Measurements from ENCODE around the gene OR10K1. TPM values are rescaled to one million over a fixed set of nuclear protein-coding genes. Genes with fewer than 3 reads are reported as not detected.

OR10K1 gene
- total RNA-seq, 2 experiments from 2014 or later: not detected

DNA sequence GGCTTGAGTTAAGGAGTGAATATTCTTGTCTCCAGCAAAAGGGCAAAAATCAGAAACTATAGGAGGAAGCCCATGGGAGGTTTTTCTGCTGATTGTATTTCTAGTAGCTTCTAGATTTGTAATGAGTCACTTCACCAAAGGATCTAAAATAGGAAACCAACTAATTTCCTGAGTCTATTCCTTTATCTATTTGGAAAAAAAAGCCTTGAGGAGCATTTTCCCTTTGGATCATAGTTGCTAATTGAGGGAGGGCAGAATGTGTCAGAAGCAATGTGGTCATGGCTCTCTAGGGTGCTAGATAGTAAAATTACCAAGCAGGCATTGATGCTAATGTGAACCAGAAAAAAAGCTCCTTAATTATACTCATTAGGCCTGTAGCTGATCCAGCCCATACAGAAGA, 10.3 kb downstream of the OR10K1 start, which contains the start of gene OR10R2:
Gene OR10R2 (plus strand): TSS at position 301 of the 400 bp plus-strand sequence. CDS start 106 bp downstream, outside the sequence.
- Mint-ChIP-seq H3K27me3 (peaks cover 4% of the 10 kb centered on the region), H3K4me3 (no peak within 1 kb of the TSS), H3K27ac (no peak within 1 kb of the TSS), H3K36me3 (ENCODE audit: low read depth) (no peaks in the 10 kb centered on the region), H3K9me3 (ENCODE audit: low read depth) (no peaks in the 10 kb centered on the region), H3K4me1 (no peaks in the 10 kb centered on the region)
- ATAC-seq: no peak
- POLR2A ChIA-PET: no interaction called here
- CTCF ChIA-PET: no interaction called here
- intact Hi-C loops (cut with DNase I, micrococcal nuclease): no loop called here
- DNase-seq: no peak

- ATAC-seq (no peak), DNase-seq (no peak)
- no peak overlapping the region for H3K4me3 Mint-ChIP-seq
- H3K27ac Mint-ChIP-seq: no peak overlapping the region
- no peaks in the 10 kb centered on the region for H3K9me3 Mint-ChIP-seq (ENCODE audit: low read depth)
- intact Hi-C loops (cut with DNase I, micrococcal nuclease): no loop called here
- H3K4me1 Mint-ChIP-seq: no peaks in the 10 kb centered on the region
- ChIA-PET POLR2A (no interaction called here), CTCF (interaction anchor here (0.6 to 0.8 kb wide), 3 partner anchors 22 to 921 kb away, joined by 3 read pairs; no protein-coding TSS in a partner anchor)
- H3K27me3 Mint-ChIP-seq: peaks cover 4% of the 10 kb centered on the region
- H3K36me3 Mint-ChIP-seq (ENCODE audit: low read depth): no peaks in the 10 kb centered on the region
These were observed 23.8 kb downstream of the OR10K1 start for GRCh38 chr1:158485455-158485854.

GRCh38 chr1:158491316-158491715, 29.7 kb downstream of the OR10K1 start:
- ATAC-seq (no peak), DNase-seq (no peak)
- ChIA-PET CTCF (no interaction called here), POLR2A (no interaction called here)
- Mint-ChIP-seq H3K9me3 (ENCODE audit: low read depth) (no peaks in the 10 kb centered on the region), H3K4me3 (no peak overlapping the region), H3K4me1 (no peaks in the 10 kb centered on the region), H3K36me3 (ENCODE audit: low read depth) (no peaks in the 10 kb centered on the region), H3K27me3 (peaks cover 8% of the 10 kb centered on the region), H3K27ac (no peak overlapping the region)
- intact Hi-C loops (cut with DNase I, micrococcal nuclease): no loop called here

DNA sequence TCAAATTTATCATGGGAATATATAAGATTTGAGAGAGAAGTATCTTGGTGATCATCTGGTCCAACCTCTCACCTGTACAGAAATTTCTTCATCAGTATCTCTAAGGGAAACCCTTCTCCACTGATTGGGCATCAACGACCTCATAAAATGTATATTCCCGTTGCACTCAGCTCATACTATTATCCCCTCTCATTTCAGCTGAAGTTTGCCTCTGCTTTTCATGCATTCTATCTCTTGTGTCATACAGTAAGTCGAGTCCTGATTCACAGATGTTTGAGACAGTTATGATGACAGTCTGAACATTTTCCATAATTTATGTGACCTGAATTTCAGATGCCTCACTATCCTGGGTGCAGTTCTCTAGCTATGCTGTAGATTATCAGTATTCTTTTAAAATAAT, 31.4 kb downstream of the OR10K1 start:
- no peaks in the 10 kb centered on the region for H3K4me1 Mint-ChIP-seq
- H3K27me3 Mint-ChIP-seq: peaks cover 9% of the 10 kb centered on the region
- H3K27ac Mint-ChIP-seq: no peak overlapping the region
- ATAC-seq (no peak), DNase-seq (no peak)
- intact Hi-C loops (cut with DNase I, micrococcal nuclease): no loop called here
- H3K9me3 Mint-ChIP-seq (ENCODE audit: low read depth): no peaks in the 10 kb centered on the region
- POLR2A ChIA-PET: no interaction called here
- no peaks in the 10 kb centered on the region for H3K36me3 Mint-ChIP-seq (ENCODE audit: low read depth)
- no peak overlapping the region for H3K4me3 Mint-ChIP-seq
- CTCF ChIA-PET: no interaction called here

GRCh38 chr1:158494796-158495195, 33.2 kb downstream of the OR10K1 start:
- H3K27me3 Mint-ChIP-seq: peaks cover 10% of the 10 kb centered on the region
- H3K27ac Mint-ChIP-seq: no peak overlapping the region
- DNase-seq: no peak
- ChIA-PET POLR2A (no interaction called here), CTCF (interaction anchor here (0.8 kb wide), 1 partner anchor 14 kb away, joined by 3 read pairs; no protein-coding TSS in a partner anchor)
- no peak overlapping the region for H3K4me3 Mint-ChIP-seq
- H3K9me3 Mint-ChIP-seq (ENCODE audit: low read depth): no peaks in the 10 kb centered on the region
- no peaks in the 10 kb centered on the region for H3K4me1 Mint-ChIP-seq
- intact Hi-C loops (cut with DNase I, micrococcal nuclease): no loop called here
- no peaks in the 10 kb centered on the region for H3K36me3 Mint-ChIP-seq (ENCODE audit: low read depth)
- ATAC-seq: no peak

DNA sequence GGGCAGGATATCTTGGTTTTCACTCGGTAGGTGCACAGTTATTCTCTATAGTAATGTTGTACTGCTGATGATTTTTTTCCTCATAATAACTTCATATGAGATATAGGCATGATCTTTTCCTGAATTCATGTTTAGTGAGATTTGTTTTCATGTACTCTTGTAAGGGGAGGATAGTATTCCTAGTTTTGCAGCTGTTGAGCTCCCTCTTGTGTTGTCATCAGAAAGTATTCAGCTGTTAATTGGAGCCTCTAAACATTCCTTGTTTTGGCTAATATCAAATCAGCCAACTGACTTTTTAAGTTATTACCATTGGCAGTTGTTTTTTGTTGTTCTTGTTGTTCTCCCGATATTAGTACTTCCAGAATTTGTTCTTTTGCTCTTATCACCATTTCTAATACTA, 34.7 kb downstream of the OR10K1 start:
- Mint-ChIP-seq H3K4me1 (no peaks in the 10 kb centered on the region), H3K27ac (no peak overlapping the region), H3K4me3 (no peak overlapping the region), H3K9me3 (ENCODE audit: low read depth) (no peaks in the 10 kb centered on the region), H3K36me3 (ENCODE audit: low read depth) (no peaks in the 10 kb centered on the region), H3K27me3 (peaks cover 10% of the 10 kb centered on the region)
- no peak for ATAC-seq
- DNase-seq: no peak
- intact Hi-C loops (cut with DNase I, micrococcal nuclease): no loop called here
- ChIA-PET POLR2A (no interaction called here), CTCF (no interaction called here)

- intact Hi-C loops (cut with DNase I, micrococcal nuclease): loop anchor here (1.0 to 5.0 kb wide), 4 partner anchors 491 to 571 kb away; partner anchors contain the start of gene AIM2 (in 1 of the 2)
- H3K27me3 Mint-ChIP-seq: peaks cover 27% of the 10 kb centered on the region
- no peak overlapping the region for H3K4me3 Mint-ChIP-seq
These were observed 44.8 kb downstream of the OR10K1 start for GRCh38 chr1:158506369-158506987.

DNA sequence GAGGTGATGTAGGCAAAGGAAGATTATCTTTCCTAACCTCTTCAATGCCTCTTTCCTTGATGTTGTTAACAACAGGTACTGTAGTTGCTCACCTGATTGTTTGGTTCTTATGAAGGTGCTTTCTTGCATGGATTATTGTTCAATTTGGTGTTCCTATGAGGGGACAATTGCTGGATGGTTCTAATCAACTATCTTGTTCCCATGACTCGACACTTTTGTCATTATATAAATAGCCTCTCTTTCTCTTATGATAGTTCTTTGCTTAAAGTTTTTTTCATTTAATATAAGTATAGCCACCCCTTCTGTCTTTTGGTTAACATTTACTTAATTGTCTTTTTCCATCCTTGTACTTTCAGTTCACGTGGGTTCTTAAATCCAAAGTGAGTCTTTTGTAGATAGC, 45.9 kb downstream of the OR10K1 start:
- Mint-ChIP-seq H3K9me3 (ENCODE audit: low read depth) (peaks cover under 1% of the 10 kb centered on the region), H3K27ac (no peak overlapping the region), H3K4me1 (no peaks in the 10 kb centered on the region), H3K27me3 (peaks cover 27% of the 10 kb centered on the region), H3K4me3 (no peak overlapping the region), H3K36me3 (ENCODE audit: low read depth) (no peaks in the 10 kb centered on the region)
- intact Hi-C loops (cut with DNase I, micrococcal nuclease): loop anchor here (5.0 kb wide), 3 partner anchors 490 to 570 kb away; partner anchors contain the start of gene AIM2 (in 1 of the 2)
- ATAC-seq (no peak), DNase-seq (no peak)
- POLR2A ChIA-PET: no interaction called here
- CTCF ChIA-PET: interaction anchor here (1.1 to 1.2 kb wide), 2 partner anchors 9 to 564 kb away, joined by 5 to 6 read pairs; no protein-coding TSS in a partner anchor

More at GRCh38 chr1:158506369-158506987, 44.8 kb downstream of the OR10K1 start:
- peak; percentile 58 for ATAC-seq
- peaks cover 6% of the 10 kb centered on the region for H3K9me3 Mint-ChIP-seq (ENCODE audit: low read depth)
- CTCF ChIA-PET: interaction anchor here (0.6 to 1.8 kb wide), 5 partner anchors 10 to 566 kb away, joined by 3 to 10 read pairs (median 5); no protein-coding TSS in a partner anchor
- peak; percentile 64 for DNase-seq
- no peak overlapping the region for H3K27ac Mint-ChIP-seq
- H3K36me3 Mint-ChIP-seq (ENCODE audit: low read depth): no peaks in the 10 kb centered on the region
- no peaks in the 10 kb centered on the region for H3K4me1 Mint-ChIP-seq
- POLR2A ChIA-PET: no interaction called here

DNA sequence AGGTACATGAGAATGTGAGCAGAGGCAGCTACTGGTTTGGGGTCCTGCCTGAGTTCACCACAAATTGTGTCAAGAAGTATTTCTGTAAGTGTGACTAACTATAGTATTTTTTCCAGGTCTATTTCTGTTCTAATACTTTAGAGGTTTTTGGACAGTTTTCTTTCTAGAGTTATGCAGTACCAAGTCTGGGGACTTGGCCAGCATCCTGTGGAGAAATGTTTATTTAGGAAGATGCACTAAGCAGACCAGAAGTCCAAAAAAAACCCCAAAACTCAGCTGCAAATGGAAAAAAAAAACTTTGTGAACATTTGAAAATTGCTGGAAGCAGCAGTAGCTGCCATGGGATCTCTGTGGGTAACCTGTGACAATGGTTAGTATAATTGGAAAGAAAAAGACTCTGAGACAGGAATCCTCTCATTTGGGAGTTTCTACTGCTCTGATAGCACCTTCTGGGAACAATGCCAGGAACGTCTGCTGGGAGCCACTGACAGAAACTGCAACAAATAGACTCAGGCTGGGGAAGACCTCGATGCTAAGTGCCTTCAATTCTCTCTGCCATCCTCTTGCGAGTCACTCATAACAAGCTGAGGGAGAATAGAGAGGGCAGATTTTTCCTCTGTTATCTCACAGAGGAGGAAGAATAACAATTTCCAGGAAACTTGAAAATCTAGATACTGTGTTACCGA, 48.0 kb downstream of the OR10K1 start:
- ChIA-PET CTCF (interaction anchor here (0.6 kb wide), 1 partner anchor 290 kb away, joined by 3 read pairs; no protein-coding TSS in a partner anchor), POLR2A (interaction anchor here (0.5 kb wide), 1 partner anchor 501 kb away, joined by 4 read pairs; no protein-coding TSS in a partner anchor)
- Mint-ChIP-seq H3K36me3 (ENCODE audit: low read depth) (no peaks in the 10 kb centered on the region), H3K27ac (no peak overlapping the region), H3K27me3 (peaks cover 25% of the 10 kb centered on the region), H3K9me3 (ENCODE audit: low read depth) (no peaks in the 10 kb centered on the region), H3K4me1 (no peaks in the 10 kb centered on the region), H3K4me3 (no peak overlapping the region)
- DNase-seq (no peak), ATAC-seq (no peak)
- intact Hi-C loops (cut with DNase I, micrococcal nuclease): loop anchor here (5.0 kb wide), 3 partner anchors 488 to 568 kb away; partner anchors contain the start of gene AIM2 (in 1 of the 2)

DNA sequence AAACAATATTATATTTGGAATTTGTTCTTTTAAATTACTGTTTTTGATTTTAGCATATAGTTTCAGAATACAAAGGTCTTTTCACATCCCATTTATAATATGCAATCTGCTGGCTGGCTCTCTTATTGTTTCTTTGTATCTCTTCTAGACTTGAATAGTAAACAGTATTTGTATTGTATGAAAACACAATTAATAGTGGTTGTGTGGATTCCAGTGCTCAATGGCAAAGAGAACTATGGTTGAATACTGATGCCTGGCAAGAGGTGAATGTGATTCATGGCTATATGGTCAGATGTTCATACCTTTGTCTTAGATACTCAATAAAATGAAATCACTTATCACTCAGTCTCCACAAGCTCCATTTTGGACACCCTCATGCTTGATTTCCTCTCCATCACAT, 55.3 kb downstream of the OR10K1 start:
- Mint-ChIP-seq H3K27ac (no peak overlapping the region), H3K4me3 (no peak overlapping the region), H3K36me3 (ENCODE audit: low read depth) (no peaks in the 10 kb centered on the region), H3K27me3 (peaks cover 13% of the 10 kb centered on the region), H3K9me3 (ENCODE audit: low read depth) (no peaks in the 10 kb centered on the region), H3K4me1 (no peaks in the 10 kb centered on the region)
- intact Hi-C loops (cut with DNase I, micrococcal nuclease): no loop called here
- CTCF ChIA-PET: interaction anchor here (0.7 to 2.2 kb wide), 2 partner anchors 10 to 283 kb away, joined by 3 to 5 read pairs; no protein-coding TSS in a partner anchor
- ATAC-seq (no peak), DNase-seq (no peak)
- POLR2A ChIA-PET: no interaction called here

All from activated CD4-positive, alpha-beta T cell treated with anti-CD3 and anti-CD28 coated beads for 36 hours (primary cell).